ENCODE results near the gene ZFP1.
A peak's percentile ranks its signal among the peaks of the same experiment; 100 is the strongest.
"Not testable (repeated sequence)": the region's sequence is repeated elsewhere in the genome, so short reads cannot be mapped to it uniquely, and the experiment has no call there.

ZFP1 gene

DNA sequence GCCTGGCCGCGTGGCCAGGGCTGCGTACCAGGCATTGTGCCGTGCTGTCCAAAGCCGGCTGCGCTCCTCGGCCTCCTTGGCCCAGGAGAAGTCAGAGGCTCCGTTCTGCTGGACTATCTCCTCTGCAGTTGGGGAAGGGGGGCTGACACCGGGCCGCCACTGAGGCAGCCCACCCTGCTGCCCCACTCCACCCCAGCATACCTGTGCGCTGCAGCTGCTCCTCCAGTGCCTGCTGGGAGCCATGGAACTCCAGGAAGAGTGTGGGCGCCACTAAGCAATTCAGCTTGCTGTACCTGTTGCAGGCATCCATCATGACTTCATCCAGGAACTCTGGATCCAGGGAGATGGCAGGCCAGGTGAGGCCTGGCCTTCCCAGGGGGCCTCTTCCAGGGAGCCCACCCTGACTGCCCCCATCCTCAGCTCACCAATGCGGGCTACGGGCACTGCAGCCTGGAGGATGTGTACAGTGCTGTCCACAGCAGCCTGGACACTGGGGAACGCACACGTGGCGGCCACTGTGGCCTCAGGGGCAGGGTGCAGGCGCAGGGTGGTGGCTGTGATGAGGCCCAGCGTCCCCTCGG lies 34.7 kb upstream of the ZFP1 start:
- DNase-seq (ENCODE audit: low spot score) = no peak

- DNase-seq (ENCODE audit: low spot score) = no peak
Observed at GRCh38 chr16:75114179-75114945, 34.0 kb upstream of the ZFP1 start.

GRCh38 chr16:75114946-75115825 lies 33.1 kb upstream of the ZFP1 start:
- DNase-seq (ENCODE audit: low spot score) = no peak

DNA sequence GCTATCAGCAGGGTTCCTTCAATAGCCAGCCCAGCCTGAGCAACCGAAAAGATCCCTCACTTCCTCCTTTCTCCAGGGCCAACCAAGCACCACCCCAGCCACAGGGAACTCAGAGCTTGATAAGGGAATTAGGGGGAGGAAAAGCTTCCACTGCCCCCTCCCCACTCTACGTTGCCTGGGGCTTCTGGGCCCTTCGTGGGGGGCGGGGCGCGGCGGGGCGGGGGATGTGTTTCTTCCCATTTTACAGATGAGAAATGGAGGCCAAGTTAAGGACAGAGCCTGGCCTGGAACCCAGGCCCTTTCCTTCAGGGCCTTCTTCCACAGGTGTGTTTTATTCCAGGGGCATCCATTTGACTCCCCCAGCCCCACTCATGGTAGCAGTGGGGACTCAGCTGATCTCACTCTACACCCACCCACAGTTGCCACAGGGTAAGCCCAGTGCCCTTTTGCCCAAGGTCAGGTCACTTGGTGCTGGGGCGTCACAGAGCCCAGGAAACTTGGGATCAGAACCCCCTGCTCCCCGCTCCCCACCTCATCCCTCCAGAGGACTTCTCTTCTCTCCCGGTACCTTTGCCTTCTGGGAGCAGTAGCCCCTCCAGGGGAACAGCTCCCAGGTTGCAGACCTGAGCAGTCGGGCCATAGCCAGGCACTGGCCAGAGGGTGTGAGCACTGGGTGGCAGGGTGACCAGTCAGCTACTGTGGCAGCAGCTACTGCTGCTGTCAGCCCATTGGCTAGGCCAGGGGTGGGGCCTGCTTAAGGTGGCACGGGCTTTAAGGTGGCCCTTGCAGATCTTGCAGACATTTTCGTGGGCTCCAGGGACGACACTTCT lies 32.0 kb upstream of the ZFP1 start, which contains the start of gene LDHD:
LDHD (minus strand) TSS at position 700 of the 830 bp plus-strand sequence; CDS start at position 640, 60 bp downstream.
- peak; percentile 62 for DNase-seq (ENCODE audit: low spot score)

DNA sequence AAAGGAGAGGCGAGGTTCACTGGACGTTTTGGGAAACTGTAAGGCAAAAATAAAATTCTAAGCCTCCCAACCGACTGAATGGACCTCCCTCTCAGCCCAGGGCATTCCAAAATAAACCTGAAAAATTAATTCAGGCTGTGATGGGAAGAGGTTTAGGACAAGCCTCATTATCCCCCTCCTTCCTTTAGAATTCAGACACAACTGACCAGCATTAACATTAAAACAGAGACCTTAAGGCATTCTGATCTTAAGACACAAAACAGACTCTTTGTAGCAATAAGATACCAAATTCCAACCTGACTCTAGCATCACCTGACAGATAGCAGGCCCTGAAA lies 31.4 kb upstream of the ZFP1 start:
- DNase-seq (ENCODE audit: low spot score) = no peak

GRCh38 chr16:75118943-75119539 lies 29.3 kb upstream of the ZFP1 start:
- no peak for DNase-seq (ENCODE audit: low spot score)

- DNase-seq (ENCODE audit: low spot score) = no peak
Observed at GRCh38 chr16:75120253-75120652, 28.1 kb upstream of the ZFP1 start.

GRCh38 chr16:75121949-75122568 lies 26.3 kb upstream of the ZFP1 start:
- no peak for DNase-seq (ENCODE audit: low spot score)

- no peak for DNase-seq (ENCODE audit: low spot score)
Observed at GRCh38 chr16:75122609-75123008, 25.7 kb upstream of the ZFP1 start.

DNA sequence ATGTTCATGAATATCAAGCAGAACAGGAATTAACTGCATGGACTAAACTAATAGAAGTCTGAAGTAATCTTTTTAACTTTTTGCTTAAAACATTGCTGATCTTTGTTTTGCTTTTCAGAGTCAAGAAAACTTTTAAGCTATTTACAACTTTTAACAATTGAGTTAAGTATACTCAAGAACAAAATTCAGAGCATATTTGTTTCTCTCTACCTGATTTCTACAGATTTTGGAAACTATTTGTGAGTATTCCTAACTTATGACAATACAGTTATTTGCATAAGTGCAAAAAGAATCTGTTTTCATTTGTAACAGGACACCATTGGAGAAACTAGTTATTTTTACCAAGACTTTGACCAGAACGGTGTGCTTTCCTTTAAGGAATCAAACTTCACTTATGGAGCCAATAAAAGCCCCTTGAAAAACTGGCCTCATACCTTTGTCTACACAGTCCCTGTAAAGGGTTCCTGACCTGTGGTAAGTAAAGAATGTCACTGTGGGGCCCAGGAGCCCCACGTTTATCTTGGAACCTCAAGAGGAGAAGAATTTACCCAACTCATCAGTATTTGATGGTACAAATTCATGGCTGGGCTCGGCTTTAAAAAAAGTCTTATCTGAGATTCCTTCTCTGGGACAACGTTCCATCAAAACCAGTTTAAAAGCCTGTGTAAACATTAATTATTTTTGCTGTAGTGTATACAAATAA lies 20.5 kb upstream of the ZFP1 start:
- no peak for DNase-seq (ENCODE audit: low spot score)

- not testable (repeated sequence) for DNase-seq (ENCODE audit: low spot score)
Observed at GRCh38 chr16:75129421-75130149, 18.7 kb upstream of the ZFP1 start.

DNA sequence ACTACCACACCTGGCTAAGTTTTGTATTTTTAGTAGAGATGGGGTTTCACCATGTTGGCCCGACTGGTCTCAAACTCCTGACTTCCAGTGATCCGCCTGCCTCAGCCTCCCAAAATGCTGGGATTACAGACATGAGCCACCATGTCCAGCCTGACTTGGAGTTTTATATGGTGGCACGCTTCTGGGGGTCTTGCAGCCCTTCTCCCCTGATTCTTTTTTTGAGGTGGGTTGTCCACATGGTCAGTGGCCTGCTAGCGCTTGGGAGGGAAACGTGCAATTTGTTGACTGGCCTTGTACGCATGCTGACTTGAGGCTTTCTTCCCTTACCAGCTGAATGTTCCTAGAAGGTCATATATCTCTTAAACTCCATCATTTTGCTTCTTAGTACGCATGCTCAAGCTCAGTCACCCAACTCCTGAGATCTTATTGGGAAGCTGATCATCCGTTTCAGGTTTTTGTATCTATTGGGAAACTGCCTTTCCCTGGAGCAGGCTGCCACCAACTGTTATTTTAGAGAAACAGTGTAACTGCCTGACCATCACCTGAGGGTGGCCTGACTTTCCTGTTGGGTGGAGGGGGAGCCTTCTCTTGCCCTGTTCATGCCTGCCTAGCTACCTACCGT lies 18.1 kb upstream of the ZFP1 start:
- no peak for DNase-seq (ENCODE audit: low spot score)

- no peak for DNase-seq (ENCODE audit: low spot score)
Observed at GRCh38 chr16:75131081-75131480, 17.2 kb upstream of the ZFP1 start.

DNA sequence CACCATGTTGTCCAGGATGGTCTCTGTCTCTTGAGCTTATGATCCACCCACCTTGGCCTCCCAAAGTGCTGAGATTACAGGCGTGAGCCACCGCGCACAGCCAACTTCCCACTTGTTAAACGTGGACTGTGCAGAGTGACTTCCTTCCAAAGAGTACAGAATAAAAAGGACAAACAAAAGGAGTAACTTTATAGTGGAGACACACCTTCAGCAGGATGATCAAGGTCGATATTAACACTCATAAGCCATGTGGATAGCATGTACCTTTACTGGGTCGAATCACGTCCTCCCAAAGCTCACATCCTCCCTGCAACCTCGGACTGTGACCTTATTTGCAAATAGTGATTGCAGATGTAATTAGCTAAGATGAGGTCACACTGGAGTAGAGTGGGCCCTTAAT lies 10.1 kb upstream of the ZFP1 start:
- DNase-seq (ENCODE audit: low spot score) = no peak

DNA sequence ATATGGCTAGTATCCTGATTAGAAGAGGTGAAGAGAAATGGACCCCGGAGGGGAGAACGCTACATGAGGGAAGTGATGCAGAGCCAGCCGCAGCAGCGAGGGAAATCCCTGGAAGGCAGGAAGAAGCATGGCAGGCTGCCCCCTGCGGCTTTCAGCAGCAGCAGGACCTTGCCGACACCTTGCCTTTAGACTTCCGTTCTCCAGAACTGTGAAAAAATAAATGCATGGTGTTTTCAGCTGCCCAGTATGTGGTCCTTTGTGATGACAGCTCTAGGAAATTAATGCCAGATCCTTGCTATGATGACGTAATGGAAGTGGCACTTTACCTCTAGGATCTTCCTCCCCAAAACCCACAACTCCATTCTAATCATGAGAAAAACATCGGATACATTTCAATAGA lies 9.7 kb upstream of the ZFP1 start:
- no peak for DNase-seq (ENCODE audit: low spot score)

DNA sequence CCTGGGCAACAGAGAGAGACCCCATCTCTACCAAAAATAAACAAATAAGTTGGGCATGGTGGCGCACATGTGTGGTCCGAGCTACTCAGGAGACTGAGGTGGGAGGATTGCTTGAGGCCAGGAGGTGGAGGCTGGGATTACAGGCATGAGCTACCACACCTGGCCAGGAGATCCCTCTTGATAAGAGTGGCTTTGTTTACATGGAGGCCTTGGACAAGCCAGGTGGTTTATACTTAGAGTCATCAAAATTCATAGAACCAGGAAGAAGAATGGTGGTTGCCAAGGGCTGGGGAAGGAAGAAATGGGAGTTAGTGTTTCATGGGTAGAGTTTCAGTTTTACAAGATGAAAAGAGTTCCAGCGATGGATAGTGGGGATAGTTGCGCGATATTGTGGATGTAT lies 8.8 kb upstream of the ZFP1 start:
- DNase-seq (ENCODE audit: low spot score) = no peak

- DNase-seq (ENCODE audit: low spot score) = no peak
Observed at GRCh38 chr16:75143941-75144340, 4.4 kb upstream of the ZFP1 start.

- no peak for DNase-seq (ENCODE audit: low spot score)
Observed at GRCh38 chr16:75147968-75148310, 385 bp upstream of the ZFP1 start.

- no peak for DNase-seq (ENCODE audit: low spot score)
Observed at GRCh38 chr16:75151798-75152197, 3.5 kb downstream of the ZFP1 start.

- DNase-seq (ENCODE audit: low spot score) = no peak
Observed at GRCh38 chr16:75152635-75153034, 4.3 kb downstream of the ZFP1 start.
